Heart right ventricle (tissue), 16 donors: ENCODE results near the gene TEX10. TPM values are rescaled to one million over a fixed set of nuclear protein-coding genes. Genes with fewer than 3 reads are reported as not detected.

Experiments used
- ATAC-seq, 8 donors: fragments of 200-7000 bp; cut with Tn5 transposase; one replicate each; pipeline ENCODE4 v1.9.1; 2020; ENCODE audit warnings: mild to moderate bottlenecking in 8 of 8, moderate library complexity in 8 of 8, moderate number of reproducible peaks in 1 of 8
- DNase-seq, 2 donors: peaks; one replicate each; pipeline ENCODE4 v3.0.0-alpha.2; 2020
- H3K27ac ChIP-seq, 10 donors: fragments of 200-600 bp; sonication (generic) in 2 of 10; one replicate each; pipeline versions ENCODE4 v1.5.0 to v1.8.0; 2020 to 2022; ENCODE audit warnings: mild to moderate bottlenecking in 3 of 10
- H3K27me3 ChIP-seq, 7 donors: fragments of 200-600 bp; one replicate each; pipeline ENCODE4 v1.8.0; 2021 to 2022; ENCODE audit warnings: mild to moderate bottlenecking in 2 of 7
- H3K36me3 ChIP-seq, 9 donors: fragments of 200-600 bp; sonication (generic) in 1 of 9; one replicate each; pipeline versions ENCODE4 v1.5.0 to v1.8.0; 2020 to 2022; ENCODE audit warnings: mild to moderate bottlenecking in 2 of 9
- H3K4me1 ChIP-seq, 9 donors: fragments of 200-600 bp; sonication (generic) in 1 of 9; one replicate each; pipeline versions ENCODE4 v1.5.0 to v1.8.0; 2020 to 2022; ENCODE audit warnings: mild to moderate bottlenecking in 4 of 9
- H3K4me3 ChIP-seq, 10 donors: fragments of 200-600 bp; sonication (generic) in 2 of 10; one replicate each; pipeline versions ENCODE4 v1.5.0 to v1.8.0; 2020 to 2022; ENCODE audit warnings: mild to moderate bottlenecking in 7 of 10, moderate library complexity in 2 of 10
- H3K9me3 ChIP-seq, 11 donors: fragments of 200-600 bp in 10 of 11; sonication (generic) in 2 of 11; one replicate each; pipeline versions ENCODE4 v1.5.0 to v1.8.0; 2013 to 2022; ENCODE audit warnings: mild to moderate bottlenecking in 2 of 11, control low read depth in 1 of 11, moderate library complexity in 1 of 11
- WGBS, 2 donors: extraction: QIAGEN DNeasy Blood & Tissue Kit; methylation state at CpG; one replicate each; pipeline ENCODE4 v1.1.7; 2013; ENCODE audit warnings: inconsistent platforms in 1 of 2; 5-methylcytosine and 5-hydroxymethylcytosine counted together
- intact Hi-C, 10 donors: fragments of 100-400 bp; cut with DNase I; formaldehyde crosslinking; loops; one replicate each; pipeline versions ENCODE4 v1.11.1 to v1.14.2; 2022
- polyA plus RNA-seq, 2 donors: library from polyadenylated mRNA; stranded (reverse); fragments of 200-250 nt; gene quantifications; one replicate each; pipeline ENCODE4 v1.2.3, GENCODE V29; 2013
- total RNA-seq, 10 donors: library from RNA; stranded (reverse); fragmentation: NEBNext Ultra II Directional in 3 of 10; extraction: Animal tissue kit (Norgen Biotek cat#: 25700) in 3 of 10; gene quantifications; one replicate each; pipeline versions ENCODE4 v1.2.1 to v1.2.4, GENCODE V29; 2021 to 2023
- TF ChIP-seq, protein P1 (sequence below), 9 donors: fragments of 200-600 bp; sonication (generic) in 2 of 9; IDR thresholded peaks; one replicate each; pipeline versions ENCODE4 v1.5.0 to v1.8.0; 2021 to 2022; ENCODE audit warnings: antibody characterized with exemption in 9 of 9, mild to moderate bottlenecking in 5 of 9, moderate library complexity in 1 of 9
- donor health status: Arrhythmogenic right ventricular cardiomyopathy.
- donor health status: ischemic (EF 13 %, LVEDD 7.1; RV severe dilation, severe dysfunction).
- donor health status: healthy with polysubstance abuse.
- donor health status: DM: no; HTN: yes; CAD: no.
- donor health status: DM: no; HTN: no; CAD: no.
- donor health status: ischemic (EF 25% LVEDD 6.9; RV normal size, moderate dysfunction).
- donor health status: ischemic (EF 25% LVEDD 5.7; RV mildly dilated, moderate dysfunction).
- donor health status: healthy.
- donor health status: DM: yes; HTN: yes; CAD: no.
- donor health status: Ischemic cardiomyopathy.
- donor health status: ischemic (EF 35%, LVEDD 5.7; RV mildly dilated, moderate dysfunction).
- donor health status: nonischemic (EF 11% LVEDD 7.7; RV severe dilation, severe dysfunction).
- donor health status: DM: yes; HTN: yes; CAD: no.
- donor health status: PGD.
- donor health status: ischemic (EF 29% LVEDD 5.4; RV normal size, mild dysfunction).
- donor health status: nonischemic (EF 23%, LVEDD 6.1; RV moderate dilation, normal function).

The TEX10 gene
- total and polyA plus RNA-seq, 12 donors, result 2.9 to 10.3 (median 9.0) TPM

DNA sequence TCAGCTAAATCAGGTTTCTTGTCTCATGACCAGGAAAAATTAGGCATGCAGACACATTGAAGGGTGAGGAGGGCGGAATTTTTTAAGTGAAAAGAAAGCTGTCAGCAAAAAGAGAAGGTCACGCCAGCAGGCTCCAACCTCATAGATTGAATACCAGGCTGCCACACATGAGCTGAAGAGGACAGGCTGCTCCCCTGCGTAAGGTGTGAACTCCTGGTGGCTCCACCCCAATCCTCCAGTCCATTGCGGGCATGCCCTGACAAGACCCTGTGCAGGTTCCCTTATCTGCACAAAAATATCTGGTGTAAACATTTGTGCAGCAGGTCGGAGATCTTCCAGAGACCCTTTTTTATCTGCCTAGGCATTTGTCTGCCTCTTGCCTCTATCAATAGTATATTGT, 22.9 kb upstream of the TEX10 start:
- 87 to 92% methylated on average over 5 of the region's 5 CpGs for whole genome bisulfite sequencing, 2 donors
- no peak for ATAC-seq

DNA sequence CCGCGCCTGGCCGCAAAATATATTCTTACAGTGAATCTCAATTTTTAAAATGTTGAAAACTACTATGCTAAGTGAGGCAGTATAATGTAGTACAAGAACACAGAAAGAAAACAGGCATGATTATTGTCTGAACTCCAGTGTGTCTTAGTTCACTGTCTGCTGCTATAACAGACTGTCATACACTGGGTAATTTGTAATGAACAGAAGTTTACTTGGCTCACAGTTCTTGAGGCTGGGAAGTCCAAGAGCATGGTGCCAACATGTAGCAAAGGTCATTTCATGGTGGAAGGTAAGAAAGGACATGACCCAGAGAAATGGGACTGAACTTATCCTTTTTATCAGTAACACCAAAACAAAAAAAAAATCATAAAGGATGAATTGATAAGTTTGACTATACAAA, 19.9 kb upstream of the TEX10 start:
- no peaks in the 10 kb centered on the region for H3K27me3 ChIP-seq
- no peak overlapping the region for H3K4me3 ChIP-seq
- H3K4me1 ChIP-seq, result no peaks in the 10 kb centered on the region
- H3K9me3 ChIP-seq, result peaks cover 0 to 15% (median 0%) of the 10 kb centered on the region in 11 donors
- WGBS, 2 donors, result 98 to 99% methylated on average over 3 of the region's 3 CpGs
- DNase-seq (no peak), ATAC-seq (no peak)
- TF ChIP-seq, protein P1, sequence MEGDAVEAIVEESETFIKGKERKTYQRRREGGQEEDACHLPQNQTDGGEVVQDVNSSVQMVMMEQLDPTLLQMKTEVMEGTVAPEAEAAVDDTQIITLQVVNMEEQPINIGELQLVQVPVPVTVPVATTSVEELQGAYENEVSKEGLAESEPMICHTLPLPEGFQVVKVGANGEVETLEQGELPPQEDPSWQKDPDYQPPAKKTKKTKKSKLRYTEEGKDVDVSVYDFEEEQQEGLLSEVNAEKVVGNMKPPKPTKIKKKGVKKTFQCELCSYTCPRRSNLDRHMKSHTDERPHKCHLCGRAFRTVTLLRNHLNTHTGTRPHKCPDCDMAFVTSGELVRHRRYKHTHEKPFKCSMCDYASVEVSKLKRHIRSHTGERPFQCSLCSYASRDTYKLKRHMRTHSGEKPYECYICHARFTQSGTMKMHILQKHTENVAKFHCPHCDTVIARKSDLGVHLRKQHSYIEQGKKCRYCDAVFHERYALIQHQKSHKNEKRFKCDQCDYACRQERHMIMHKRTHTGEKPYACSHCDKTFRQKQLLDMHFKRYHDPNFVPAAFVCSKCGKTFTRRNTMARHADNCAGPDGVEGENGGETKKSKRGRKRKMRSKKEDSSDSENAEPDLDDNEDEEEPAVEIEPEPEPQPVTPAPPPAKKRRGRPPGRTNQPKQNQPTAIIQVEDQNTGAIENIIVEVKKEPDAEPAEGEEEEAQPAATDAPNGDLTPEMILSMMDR (IDR thresholded peaks at IDR 0.05), result no peak
- intact Hi-C loops, result no loop called here
- no peak overlapping the region for H3K27ac ChIP-seq
- H3K36me3 ChIP-seq, result no peaks in the 10 kb centered on the region

More for the DNA sequence above, 22.9 kb upstream of the TEX10 start:
- intact Hi-C loops, result no loop called here
- H3K4me3 ChIP-seq, result no peak overlapping the region
- H3K9me3 ChIP-seq, result peaks cover 0 to 7% (median 0%) of the 10 kb centered on the region in 11 donors
- H3K27ac ChIP-seq, result no peak overlapping the region
- H3K36me3 ChIP-seq, result no peaks in the 10 kb centered on the region
- no peaks in the 10 kb centered on the region for H3K27me3 ChIP-seq
- no peak for DNase-seq
- H3K4me1 ChIP-seq, result no peaks in the 10 kb centered on the region
- TF ChIP-seq, protein P1 (IDR thresholded peaks at IDR 0.05), result no peak

DNA sequence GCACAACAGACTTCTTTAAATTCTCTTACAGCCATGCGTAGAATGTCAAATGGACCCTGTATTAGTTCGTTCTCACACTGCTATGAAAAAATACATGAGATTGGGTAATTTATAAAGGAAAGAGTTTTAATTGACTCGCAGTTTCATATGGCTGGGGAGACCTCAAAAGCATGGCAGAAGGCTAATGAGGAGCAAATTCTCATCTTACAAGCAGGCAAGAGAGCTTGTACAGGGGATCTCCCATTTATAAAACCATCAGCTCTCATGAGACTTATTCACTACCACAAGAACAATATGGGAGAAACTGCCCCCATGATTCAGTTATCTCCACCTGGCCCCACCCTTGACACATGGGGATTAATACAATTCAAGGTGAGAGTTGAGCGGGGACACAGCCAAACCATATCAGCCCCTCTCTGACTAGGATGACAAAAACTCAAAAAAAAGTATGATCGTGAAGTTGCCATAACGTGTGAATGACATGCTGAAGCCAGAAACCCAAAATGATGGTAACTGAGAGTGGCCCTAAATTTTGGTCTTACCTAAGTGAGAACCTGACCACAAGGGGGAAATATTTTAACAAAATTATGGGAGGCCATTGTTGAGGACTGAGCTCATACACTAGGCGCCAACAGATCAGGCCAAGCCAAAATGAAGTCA, 17.5 kb upstream of the TEX10 start:
- Histone ChIP-seq H3K4me3 (no peak overlapping the region), H3K36me3 (no peaks in the 10 kb centered on the region), H3K27ac (no peak overlapping the region), H3K9me3 (peaks cover 0 to 11% (median 0%) of the 10 kb centered on the region in 11 donors), H3K4me1 (no peaks in the 10 kb centered on the region), H3K27me3 (no peaks in the 10 kb centered on the region)
- intact Hi-C loops, result no loop called here
- no peak for ATAC-seq
- no peak for DNase-seq
- TF ChIP-seq, protein P1 (IDR thresholded peaks at IDR 0.05), result no peak
- 94% methylated on average over 7 of the region's 7 CpGs for WGBS, 2 donors

DNA sequence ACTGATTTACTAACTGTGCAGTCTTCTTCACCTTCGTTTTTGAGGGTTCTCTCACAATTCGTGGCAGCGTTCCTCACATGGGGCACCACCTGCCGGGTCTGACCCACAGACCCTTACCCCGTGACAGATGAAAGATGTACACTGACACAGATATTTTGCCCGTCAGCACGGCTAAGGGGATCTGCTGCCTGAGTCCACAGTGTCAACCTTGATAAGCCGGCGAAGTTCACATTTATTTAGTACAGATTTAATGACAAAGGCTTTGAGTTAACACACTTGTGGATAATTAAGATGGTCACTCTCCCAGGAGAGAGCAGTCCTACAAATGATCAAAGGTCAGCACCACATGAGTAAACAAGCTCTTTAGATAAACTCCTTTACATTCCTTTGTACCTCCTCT, 15.9 kb upstream of the TEX10 start:
- TF ChIP-seq, protein P1 (IDR thresholded peaks at IDR 0.05), result no peak
- intact Hi-C loops, result no loop called here
- no peak overlapping the region for H3K27ac ChIP-seq
- H3K27me3 ChIP-seq, result no peaks in the 10 kb centered on the region
- no peak for DNase-seq
- H3K4me3 ChIP-seq, result no peak overlapping the region
- no peaks in the 10 kb centered on the region for H3K4me1 ChIP-seq
- ATAC-seq, result no peak
- peaks cover 0 to 11% (median 0%) of the 10 kb centered on the region in 11 donors for H3K9me3 ChIP-seq
- 81 to 96% methylated on average over 9 of the region's 9 CpGs for WGBS, 2 donors
- no peaks in the 10 kb centered on the region for H3K36me3 ChIP-seq
